ENCODE results near the gene TMEM88. TPM values are rescaled to one million over a fixed set of nuclear protein-coding genes. Genes with fewer than 3 reads are reported as not detected.

TMEM88 gene
- total RNA-seq, 1 donor from 2014 or later, result 33.7 TPM

DNA sequence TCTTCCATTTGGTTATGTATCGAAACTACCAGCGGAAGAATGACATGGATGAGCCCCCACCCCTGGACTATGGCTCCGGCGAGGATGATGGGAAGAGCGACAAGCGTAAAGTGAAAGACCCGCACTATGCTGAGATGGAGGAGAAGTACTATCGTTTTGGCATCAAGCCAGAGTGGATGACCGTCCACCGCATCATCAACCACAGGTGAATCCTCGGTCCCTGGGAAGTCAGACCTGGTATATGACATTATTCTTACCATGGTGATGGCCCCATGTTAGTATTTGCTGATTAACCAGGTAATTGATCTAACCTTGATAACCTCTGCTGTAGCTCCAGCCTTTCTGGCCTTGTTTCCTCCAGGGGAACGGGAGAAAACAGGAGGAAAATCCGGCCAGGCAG lies 42.2 kb downstream of the TMEM88 start:
- Mint-ChIP-seq H3K27me3 (ENCODE audit: low read depth, unreplicated experiment) (no peaks in the 10 kb centered on the region), H3K4me1 (ENCODE audit: low read depth, unreplicated experiment) (no peaks in the 10 kb centered on the region), H3K27ac (ENCODE audit: unreplicated experiment) (no peak overlapping the region), H3K9me3 (ENCODE audit: unreplicated experiment) (peaks cover 4% of the 10 kb centered on the region), H3K36me3 (ENCODE audit: low read depth, unreplicated experiment) (peaks cover 60% of the 10 kb centered on the region), H3K4me3 (ENCODE audit: unreplicated experiment) (peak overlapping the region; percentile 54)
- no peak for FAIRE-seq
- H3K36me3 ChIP-seq (ENCODE audit: insufficient read depth, low read length), result peaks cover 68% of the 10 kb centered on the region
- H3K27me3 ChIP-seq (ENCODE audit: insufficient read depth, low read length), result no peaks in the 10 kb centered on the region
- no peak overlapping the region for H3K4me3 ChIP-seq (ENCODE audit: insufficient read depth, low read depth, low read length)
- peak overlapping the region; percentile 12 for H3K9ac ChIP-seq (ENCODE audit: low read length)
- H3K79me2 ChIP-seq (ENCODE audit: insufficient read depth, low read length), result no peaks in the 10 kb centered on the region
- H3K27ac ChIP-seq (ENCODE audit: low read depth, low read length), result no peak overlapping the region
- H3K4me1 ChIP-seq (ENCODE audit: insufficient read depth, low read length), result no peaks in the 10 kb centered on the region
- H4K20me1 ChIP-seq (ENCODE audit: insufficient read depth, low read length), result peaks cover 13% of the 10 kb centered on the region
- H3K9me3 ChIP-seq (ENCODE audit: insufficient read depth, low read depth, low read length), result no peaks in the 10 kb centered on the region
- DNase-seq (ENCODE audit: low read depth), result no peak
- TF ChIP-seq EZH2 (IDR thresholded peaks at IDR 0.05; ENCODE audit: insufficient read depth, low read length), result no peak
- TF ChIP-seq, protein P1, sequence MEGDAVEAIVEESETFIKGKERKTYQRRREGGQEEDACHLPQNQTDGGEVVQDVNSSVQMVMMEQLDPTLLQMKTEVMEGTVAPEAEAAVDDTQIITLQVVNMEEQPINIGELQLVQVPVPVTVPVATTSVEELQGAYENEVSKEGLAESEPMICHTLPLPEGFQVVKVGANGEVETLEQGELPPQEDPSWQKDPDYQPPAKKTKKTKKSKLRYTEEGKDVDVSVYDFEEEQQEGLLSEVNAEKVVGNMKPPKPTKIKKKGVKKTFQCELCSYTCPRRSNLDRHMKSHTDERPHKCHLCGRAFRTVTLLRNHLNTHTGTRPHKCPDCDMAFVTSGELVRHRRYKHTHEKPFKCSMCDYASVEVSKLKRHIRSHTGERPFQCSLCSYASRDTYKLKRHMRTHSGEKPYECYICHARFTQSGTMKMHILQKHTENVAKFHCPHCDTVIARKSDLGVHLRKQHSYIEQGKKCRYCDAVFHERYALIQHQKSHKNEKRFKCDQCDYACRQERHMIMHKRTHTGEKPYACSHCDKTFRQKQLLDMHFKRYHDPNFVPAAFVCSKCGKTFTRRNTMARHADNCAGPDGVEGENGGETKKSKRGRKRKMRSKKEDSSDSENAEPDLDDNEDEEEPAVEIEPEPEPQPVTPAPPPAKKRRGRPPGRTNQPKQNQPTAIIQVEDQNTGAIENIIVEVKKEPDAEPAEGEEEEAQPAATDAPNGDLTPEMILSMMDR (IDR thresholded peaks at IDR 0.05; ENCODE audit: insufficient read depth, low read depth, low read length), result no peak
- H3K4me2 ChIP-seq (ENCODE audit: low read length), result no peak overlapping the region
- H2AFZ ChIP-seq (ENCODE audit: low read depth, low read length), result no peak overlapping the region

DNA sequence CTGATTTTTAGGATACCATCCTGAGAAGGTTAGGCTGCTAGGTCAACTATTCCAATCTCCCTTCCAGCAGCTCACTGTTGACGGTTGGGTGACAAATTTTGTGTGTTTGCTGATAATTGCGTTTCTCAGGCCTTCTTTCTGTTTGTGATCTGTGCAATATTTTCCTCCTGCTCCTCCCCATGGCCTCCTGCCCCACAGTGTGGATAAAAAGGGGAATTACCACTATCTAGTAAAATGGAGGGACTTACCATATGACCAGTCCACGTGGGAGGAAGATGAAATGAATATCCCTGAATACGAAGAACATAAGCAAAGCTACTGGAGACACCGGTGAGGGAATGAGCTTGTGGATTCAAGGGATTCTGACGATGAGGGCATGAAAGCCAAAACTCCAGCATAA lies 42.9 kb downstream of the TMEM88 start:
- no peaks in the 10 kb centered on the region for H3K27me3 ChIP-seq (ENCODE audit: insufficient read depth, low read length)
- H4K20me1 ChIP-seq (ENCODE audit: insufficient read depth, low read length), result peaks cover 16% of the 10 kb centered on the region
- no peak overlapping the region for H2AFZ ChIP-seq (ENCODE audit: low read depth, low read length)
- Mint-ChIP-seq H3K9me3 (ENCODE audit: unreplicated experiment) (peaks cover 4% of the 10 kb centered on the region), H3K27me3 (ENCODE audit: low read depth, unreplicated experiment) (no peaks in the 10 kb centered on the region), H3K4me1 (ENCODE audit: low read depth, unreplicated experiment) (no peaks in the 10 kb centered on the region), H3K27ac (ENCODE audit: unreplicated experiment) (no peak overlapping the region), H3K36me3 (ENCODE audit: low read depth, unreplicated experiment) (peaks cover 62% of the 10 kb centered on the region), H3K4me3 (ENCODE audit: unreplicated experiment) (no peak overlapping the region)
- no peak overlapping the region for H3K4me2 ChIP-seq (ENCODE audit: low read length)
- no peaks in the 10 kb centered on the region for H3K79me2 ChIP-seq (ENCODE audit: insufficient read depth, low read length)
- TF ChIP-seq, protein P1 (IDR thresholded peaks at IDR 0.05; ENCODE audit: insufficient read depth, low read depth, low read length), result peak; percentile 28
- TF ChIP-seq EZH2 (IDR thresholded peaks at IDR 0.05; ENCODE audit: insufficient read depth, low read length), result no peak
- H3K9me3 ChIP-seq (ENCODE audit: insufficient read depth, low read depth, low read length), result no peaks in the 10 kb centered on the region
- no peak overlapping the region for H3K4me3 ChIP-seq (ENCODE audit: insufficient read depth, low read depth, low read length)
- no peak overlapping the region for H3K27ac ChIP-seq (ENCODE audit: low read depth, low read length)
- H3K4me1 ChIP-seq (ENCODE audit: insufficient read depth, low read length), result no peaks in the 10 kb centered on the region
- no peak overlapping the region for H3K9ac ChIP-seq (ENCODE audit: low read length)
- DNase-seq (ENCODE audit: low read depth) (no peak), FAIRE-seq (peak; percentile 71)
- H3K36me3 ChIP-seq (ENCODE audit: insufficient read depth, low read length), result peaks cover 70% of the 10 kb centered on the region

DNA sequence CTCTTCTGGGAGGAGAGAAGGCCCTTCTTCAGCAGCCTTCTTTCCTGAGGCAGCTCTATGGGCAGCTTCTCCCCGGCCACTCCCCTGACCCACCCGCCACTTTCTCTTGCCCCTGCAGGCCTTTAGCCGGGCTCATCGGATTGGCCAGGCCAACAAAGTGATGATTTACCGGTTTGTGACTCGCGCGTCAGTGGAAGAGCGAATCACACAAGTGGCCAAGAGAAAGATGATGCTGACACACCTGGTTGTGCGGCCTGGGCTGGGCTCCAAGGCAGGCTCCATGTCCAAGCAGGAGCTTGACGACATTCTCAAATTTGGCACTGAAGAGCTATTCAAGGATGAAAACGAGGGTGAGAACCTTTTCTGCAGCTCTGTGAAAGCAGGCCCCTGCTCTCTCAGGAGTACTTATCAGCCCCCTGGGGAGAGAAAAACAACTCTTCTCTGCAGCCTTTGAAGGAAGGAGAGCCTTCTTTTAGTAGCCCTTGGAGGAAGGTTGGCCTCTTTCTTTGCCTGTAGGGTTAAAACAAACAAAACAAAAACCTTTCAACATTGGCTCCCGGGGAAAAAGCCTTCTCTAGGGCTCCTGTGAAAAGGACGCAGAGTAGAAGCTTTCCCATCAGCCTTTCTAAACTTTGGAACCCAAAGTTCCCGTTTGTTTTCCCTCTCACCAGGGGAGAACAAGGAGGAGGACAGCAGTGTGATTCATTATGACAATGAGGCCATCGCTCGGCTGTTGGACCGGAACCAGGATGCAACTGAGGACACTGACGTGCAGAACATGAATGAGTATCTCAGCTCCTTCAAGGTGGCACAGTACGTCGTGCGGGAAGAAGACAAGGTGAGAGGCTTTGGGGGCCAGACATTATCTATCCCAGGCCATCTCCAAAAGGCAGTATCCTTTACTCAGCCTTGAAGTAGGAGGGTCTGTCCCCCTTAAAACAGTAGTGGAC lies 48.6 kb downstream of the TMEM88 start:
- Mint-ChIP-seq H3K36me3 (ENCODE audit: low read depth, unreplicated experiment) (peaks cover 63% of the 10 kb centered on the region), H3K9me3 (ENCODE audit: unreplicated experiment) (peaks cover 2% of the 10 kb centered on the region), H3K4me1 (ENCODE audit: low read depth, unreplicated experiment) (no peaks in the 10 kb centered on the region), H3K27me3 (ENCODE audit: low read depth, unreplicated experiment) (no peaks in the 10 kb centered on the region), H3K27ac (ENCODE audit: unreplicated experiment) (no peak overlapping the region), H3K4me3 (ENCODE audit: unreplicated experiment) (no peak overlapping the region)
- TF ChIP-seq, protein P1 (IDR thresholded peaks at IDR 0.05; ENCODE audit: insufficient read depth, low read depth, low read length), result no peak
- no peak for TF ChIP-seq EZH2 (IDR thresholded peaks at IDR 0.05; ENCODE audit: insufficient read depth, low read length)
- no peak for DNase-seq (ENCODE audit: low read depth)
- H3K9me3 ChIP-seq (ENCODE audit: insufficient read depth, low read depth, low read length), result no peaks in the 10 kb centered on the region
- no peaks in the 10 kb centered on the region for H3K27me3 ChIP-seq (ENCODE audit: insufficient read depth, low read length)
- FAIRE-seq, result no peak
- H3K79me2 ChIP-seq (ENCODE audit: insufficient read depth, low read length), result no peaks in the 10 kb centered on the region
- H4K20me1 ChIP-seq (ENCODE audit: insufficient read depth, low read length), result peaks cover 13% of the 10 kb centered on the region
- no peak overlapping the region for H3K4me2 ChIP-seq (ENCODE audit: low read length)
- H3K9ac ChIP-seq (ENCODE audit: low read length), result peak overlapping the region; percentile 23
- H2AFZ ChIP-seq (ENCODE audit: low read depth, low read length), result no peak overlapping the region
- H3K4me3 ChIP-seq (ENCODE audit: insufficient read depth, low read depth, low read length), result no peak overlapping the region
- H3K4me1 ChIP-seq (ENCODE audit: insufficient read depth, low read length), result no peaks in the 10 kb centered on the region
- H3K27ac ChIP-seq (ENCODE audit: low read depth, low read length), result no peak overlapping the region
- peaks cover 81% of the 10 kb centered on the region for H3K36me3 ChIP-seq (ENCODE audit: insufficient read depth, low read length)
